ENCODE measurements around the gene PLCB2. TPM values are rescaled to one million over a fixed set of nuclear protein-coding genes. Genes with fewer than 3 reads are reported as not detected.

PLCB2 gene
- total and polyA plus RNA-seq, 9 of the 15 experiments (the other 6 are each of a cell fraction or from before 2014, with no cell fraction given): 0.37 to 12.3 (median 8.0) TPM

GRCh38 chr15:40282147-40282868, 25.4 kb downstream of the PLCB2 start (continued):
- TF ChIP-seq STAT6 (CRISPR knock-in tag; IDR thresholded peaks at IDR 0.05) (0 out of 2 replicates have a peak, but pooled peaks have one; percentile 64), ZEB2 (IDR thresholded peaks at IDR 0.05) (no peak), PHTF2 (CRISPR knock-in tag; IDR thresholded peaks at IDR 0.05) (no peak), ZNF347 (CRISPR knock-in tag; IDR thresholded peaks at IDR 0.05; ENCODE audit: low read depth) (no peak), SMC3 (conservative IDR thresholded peaks at IDR 0.05; ENCODE audit: insufficient read depth, low read depth, low read length) (no peak; the same call in 1 of the 2 replicates), GTF2B (IDR thresholded peaks at IDR 0.05; ENCODE audit: extremely low read depth, insufficient read length) (no peak), ESRRB (CRISPR knock-in tag; IDR thresholded peaks at IDR 0.05; ENCODE audit: borderline replicate concordance) (no peak), ATF7 (IDR thresholded peaks at IDR 0.05) (peak; percentile 39; the same call in 1 of the 2 replicates), CEBPG (CRISPR knock-in tag; IDR thresholded peaks at IDR 0.05) (no peak; the same call in 1 of the 2 replicates), CEBPG (tag; conservative IDR thresholded peaks at IDR 0.05 in 1 of 2, IDR thresholded peaks at IDR 0.05 in 1 of 2) (no peak), ZNF253 (CRISPR knock-in tag; conservative IDR thresholded peaks at IDR 0.05) (no peak), POLR2G (IDR thresholded peaks at IDR 0.05; ENCODE audit: low read depth, low read length) (no peak), KLF10 (CRISPR knock-in tag; IDR thresholded peaks at IDR 0.05) (no peak), MCM5 (IDR thresholded peaks at IDR 0.05; ENCODE audit: low read depth) (no peak), JUND (IDR thresholded peaks at IDR 0.05; ENCODE audit: borderline replicate concordance, low read depth, low read length) (no peak), JUND (tag; IDR thresholded peaks at IDR 0.05; ENCODE audit: borderline replicate concordance, low read depth, low read length) (no peak), ZBED1 (IDR thresholded peaks at IDR 0.05) (no peak), SNRNP70 (optimal IDR thresholded peaks at IDR 0.05; ENCODE audit: low read depth, low read length) (no peak), ZNF75A (CRISPR knock-in tag; IDR thresholded peaks at IDR 0.05) (no peak), OTX1 (CRISPR knock-in tag; IDR thresholded peaks at IDR 0.05) (no peak), MXD1 (CRISPR knock-in tag; IDR thresholded peaks at IDR 0.05; ENCODE audit: borderline replicate concordance, poor library complexity, severe bottlenecking) (no peak), IRF9 (tag; IDR thresholded peaks at IDR 0.05) (no peak), JUNB (CRISPR knock-in tag; conservative IDR thresholded peaks at IDR 0.05) (no peak), SLC30A9 (CRISPR knock-in tag; IDR thresholded peaks at IDR 0.05) (no peak), STAG1 (CRISPR knock-in tag; IDR thresholded peaks at IDR 0.05; ENCODE audit: borderline replicate concordance) (peak; percentile 63), ARID1B (IDR thresholded peaks at IDR 0.05) (no peak)
